ENCODE results near the gene NF1.

- TF ChIP-seq POLR2A (IDR thresholded peaks at IDR 0.05) (no peak), CTCF (IDR thresholded peaks at IDR 0.05 in 8 of 11, conservative IDR thresholded peaks at IDR 0.05 in 3 of 11) (no peak)
These were observed 57.5 kb downstream of the NF1 start for GRCh38 chr17:31152271-31152670.
